ENCODE results near the gene OR6M1.

The OR6M1 gene

GRCh38 chr11:123806249-123806648, at the start of gene OR6M1:
Gene OR6M1 (minus strand): TSS chr11:123806349. CDS start chr11:123806349, 0 bp downstream.
- DNase-seq, result no peak

- no peak for DNase-seq
Measured at GRCh38 chr11:123853038-123853437, 46.9 kb upstream of the OR6M1 start.

GRCh38 chr11:123852321-123852720, 46.2 kb upstream of the OR6M1 start:
- no peak for DNase-seq

- no peak for DNase-seq
Measured at GRCh38 chr11:123851110-123851509, 45.0 kb upstream of the OR6M1 start.

- DNase-seq, result no peak
Measured at GRCh38 chr11:123841174-123841573, 35.0 kb upstream of the OR6M1 start.

- DNase-seq, result no peak
Measured at GRCh38 chr11:123839131-123839530, 33.0 kb upstream of the OR6M1 start.

GRCh38 chr11:123838659-123839058, 32.5 kb upstream of the OR6M1 start:
- DNase-seq, result no peak

GRCh38 chr11:123838199-123838598, 32.0 kb upstream of the OR6M1 start:
- DNase-seq, result no peak

- no peak for DNase-seq
Measured at GRCh38 chr11:123833095-123833494, 26.9 kb upstream of the OR6M1 start.

GRCh38 chr11:123829745-123830144, 23.6 kb upstream of the OR6M1 start:
- DNase-seq, result no peak

GRCh38 chr11:123822599-123822998, 16.4 kb upstream of the OR6M1 start:
- DNase-seq, result no peak

- no peak for DNase-seq
Measured at GRCh38 chr11:123822032-123822431, 15.9 kb upstream of the OR6M1 start.

- no peak for DNase-seq
Measured at GRCh38 chr11:123815122-123815521, 9.0 kb upstream of the OR6M1 start.

- DNase-seq, result no peak
Measured at GRCh38 chr11:123801765-123802164, 4.4 kb downstream of the OR6M1 start.

- DNase-seq, result no peak
Measured at GRCh38 chr11:123800036-123800435, 6.1 kb downstream of the OR6M1 start.

GRCh38 chr11:123799438-123799837, 6.7 kb downstream of the OR6M1 start:
- DNase-seq, result no peak

- DNase-seq, result no peak
Measured at GRCh38 chr11:123798513-123799252, 7.5 kb downstream of the OR6M1 start.

- no peak for DNase-seq
Measured at GRCh38 chr11:123798079-123798478, 8.1 kb downstream of the OR6M1 start.

GRCh38 chr11:123797541-123797940, 8.6 kb downstream of the OR6M1 start:
- DNase-seq, result no peak

- DNase-seq, result no peak
Measured at GRCh38 chr11:123797114-123797513, 9.0 kb downstream of the OR6M1 start.

GRCh38 chr11:123796226-123796625, 9.9 kb downstream of the OR6M1 start:
- no peak for DNase-seq

GRCh38 chr11:123783536-123783935, 22.6 kb downstream of the OR6M1 start:
- no peak for DNase-seq

GRCh38 chr11:123778511-123778910, 27.6 kb downstream of the OR6M1 start:
- no peak for DNase-seq

GRCh38 chr11:123775715-123776549, 30.2 kb downstream of the OR6M1 start:
- DNase-seq, result no peak

All from KG1 (cell line).